ENCODE measurements around the gene PDE8B. TPM values are rescaled to one million over a fixed set of nuclear protein-coding genes. Genes with fewer than 3 reads are reported as not detected.

Gene PDE8B
- total and polyA plus RNA-seq, 2 experiments from 2014 or later, result 0.45 to 0.91 TPM

- no peak for TF ChIP-seq EZH2phosphoT487 (IDR thresholded peaks at IDR 0.05; ENCODE audit: unreplicated experiment)
- TF ChIP-seq REST (IDR thresholded peaks at IDR 0.05; ENCODE audit: unreplicated experiment), result no peak
- TF ChIP-seq ETS1 (IDR thresholded peaks at IDR 0.05), result no peak
These were observed 202.6 kb downstream of the PDE8B start (continued) for GRCh38 chr5:77413049-77413448.

- H3K36me3 Mint-ChIP-seq (ENCODE audit: low read depth), result no peaks in the 10 kb centered on the region
- H4K20me1 ChIP-seq (replicated peaks; ENCODE audit: insufficient read depth), result no peaks in the 10 kb centered on the region
- no peaks in the 10 kb centered on the region for H3K36me3 ChIP-seq (ENCODE audit: insufficient read depth)
- no peaks in the 10 kb centered on the region for H3F3A ChIP-seq (replicated peaks; ENCODE audit: low read depth)
- H3K4me1 Mint-ChIP-seq, result peaks cover 4% of the 10 kb centered on the region; the same call in 2 of the 3 replicates
- H3K79me2 ChIP-seq (replicated peaks; ENCODE audit: insufficient read depth), result no peaks in the 10 kb centered on the region
- H3K27me3 Mint-ChIP-seq (ENCODE audit: insufficient read depth, low read depth, poor library complexity), result peaks cover 4% of the 10 kb centered on the region
- ATAC-seq (peak; percentile 52), DNase-seq (ENCODE audit: low spot score) (no peak)
- no peak overlapping the region for H2AFZ ChIP-seq
- H3K4me3 ChIP-seq, result no peak overlapping the region
- no peaks in the 10 kb centered on the region for H3K4me1 ChIP-seq (ENCODE audit: insufficient read depth)
- no peak overlapping the region for H3K4me3 Mint-ChIP-seq
- H3K9me3 Mint-ChIP-seq, result no peaks in the 10 kb centered on the region
- no peak overlapping the region for H3K27ac Mint-ChIP-seq
- no peak overlapping the region for H3K4me2 ChIP-seq
- no peak overlapping the region for H3K27ac ChIP-seq (ENCODE audit: low read depth)
- no peaks in the 10 kb centered on the region for H3K9me2 ChIP-seq (ENCODE audit: insufficient read depth)
- H3K27me3 ChIP-seq (ENCODE audit: insufficient read depth), result no peaks in the 10 kb centered on the region
- TF ChIP-seq NANOG (IDR thresholded peaks at IDR 0.05; ENCODE audit: borderline replicate concordance) (no peak), POLR2AphosphoS5 (IDR thresholded peaks at IDR 0.05; ENCODE audit: low read depth) (no peak), REST (IDR thresholded peaks at IDR 0.05; ENCODE audit: unreplicated experiment) (no peak), CTCF (conservative IDR thresholded peaks at IDR 0.05; ENCODE audit: low read depth in 2 of 2) (no peak), CREB1 (CRISPR knock-in tag; IDR thresholded peaks at IDR 0.05; ENCODE audit: low read depth) (no peak), STAT1 (IDR thresholded peaks at IDR 0.05; ENCODE audit: unreplicated experiment) (no peak), EZH2phosphoT487 (IDR thresholded peaks at IDR 0.05; ENCODE audit: unreplicated experiment) (no peak)
These were observed 207.7 kb downstream of the PDE8B start for GRCh38 chr5:77418162-77418561.

All from GM23338 (cell line).